NCI-H187 (cell line): ENCODE data around the gene TRDMT1.

Source experiments
- DNase-seq, 2 experiments: peaks; one replicate each; lab custom pipeline; 2025; lab: John Stamatoyannopoulos, UW

TRDMT1 gene

DNA sequence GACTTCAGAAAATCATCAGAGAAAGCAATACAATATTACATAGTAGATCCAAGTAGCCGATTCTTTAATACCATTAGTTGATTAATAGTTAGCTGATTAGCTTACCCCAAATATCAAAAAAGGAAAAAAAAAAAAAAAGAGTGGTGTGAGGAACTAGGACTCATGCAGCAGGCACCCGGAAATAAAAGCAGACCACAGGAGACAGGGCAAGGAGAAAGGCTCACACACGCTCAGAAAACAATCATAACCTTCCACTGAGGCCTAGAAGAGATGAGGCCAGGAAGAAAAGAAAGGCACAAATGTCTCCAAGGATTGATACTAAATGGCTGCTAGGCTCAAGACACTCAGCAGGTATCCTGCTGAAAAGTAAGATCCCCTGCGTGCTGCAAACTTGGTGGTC lies 25.9 kb downstream of the TRDMT1 start:
- no peak for DNase-seq

GRCh38 chr10:17174626-17175025 lies 26.8 kb downstream of the TRDMT1 start:
- DNase-seq: no peak

DNA sequence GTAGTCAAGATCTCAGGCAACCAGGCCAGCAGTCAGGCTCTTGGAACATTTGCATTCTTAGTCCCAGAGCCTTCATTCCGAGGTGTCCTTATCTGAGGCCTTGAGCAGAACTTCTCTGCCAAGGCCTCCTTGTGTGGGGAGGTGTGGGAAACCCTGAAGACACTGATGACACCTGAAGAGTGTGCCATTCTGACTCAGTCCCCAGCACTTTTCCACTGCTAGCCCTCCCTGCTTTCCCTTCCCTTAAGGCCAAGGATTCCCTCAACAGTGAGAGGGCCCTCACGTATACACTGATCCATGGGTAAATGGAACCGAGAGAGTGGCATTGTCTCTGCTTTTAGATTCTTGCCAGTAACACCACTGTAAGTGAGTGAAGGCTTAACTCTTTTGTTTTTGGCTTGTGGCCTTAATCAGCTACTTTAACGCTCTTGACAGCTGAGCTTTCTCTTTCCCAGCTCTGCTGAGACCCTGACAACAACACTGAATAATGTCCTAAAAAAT lies 30.3 kb downstream of the TRDMT1 start:
- no peak for DNase-seq

- no peak for DNase-seq
Measured at GRCh38 chr10:17169803-17170202, 31.7 kb downstream of the TRDMT1 start.

DNA sequence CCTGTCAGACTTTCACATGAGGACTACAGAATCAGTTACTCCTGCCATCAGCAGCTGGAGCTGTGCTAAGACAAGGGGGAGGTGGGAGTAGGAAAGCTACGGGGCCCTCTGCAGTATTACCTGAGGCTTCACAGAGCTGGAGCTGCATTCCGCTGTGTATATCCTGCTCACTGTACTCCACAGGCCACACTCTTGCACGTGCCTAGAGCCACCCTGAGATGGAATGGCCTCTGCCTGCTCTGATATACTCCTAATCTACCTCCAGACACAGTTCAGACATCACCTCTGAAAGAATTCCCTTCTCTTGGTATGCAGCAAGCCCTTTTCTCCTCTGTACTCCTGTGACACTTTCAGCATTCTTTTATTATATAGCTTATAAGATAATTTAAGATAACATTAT lies 34.8 kb downstream of the TRDMT1 start:
- no peak for DNase-seq

DNA sequence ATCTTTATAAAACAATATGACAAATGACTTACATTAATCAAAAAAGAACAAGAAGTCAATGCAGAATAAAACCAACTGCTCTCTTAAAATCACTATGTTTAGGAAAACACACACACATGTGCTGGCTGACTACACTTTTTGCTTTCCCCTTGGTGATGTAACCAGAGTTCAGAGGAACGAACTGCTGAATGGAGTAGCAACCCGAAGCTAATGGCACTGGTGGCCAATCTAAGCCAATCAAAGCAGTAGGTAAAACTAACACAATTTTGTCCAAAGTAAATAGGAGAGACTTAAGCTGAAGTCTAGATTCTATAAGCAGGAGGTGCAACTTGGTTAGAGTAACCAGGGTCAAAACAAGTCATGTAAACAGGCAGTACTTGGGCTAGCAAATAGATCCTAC lies 38.6 kb downstream of the TRDMT1 start:
- DNase-seq: no peak

DNA sequence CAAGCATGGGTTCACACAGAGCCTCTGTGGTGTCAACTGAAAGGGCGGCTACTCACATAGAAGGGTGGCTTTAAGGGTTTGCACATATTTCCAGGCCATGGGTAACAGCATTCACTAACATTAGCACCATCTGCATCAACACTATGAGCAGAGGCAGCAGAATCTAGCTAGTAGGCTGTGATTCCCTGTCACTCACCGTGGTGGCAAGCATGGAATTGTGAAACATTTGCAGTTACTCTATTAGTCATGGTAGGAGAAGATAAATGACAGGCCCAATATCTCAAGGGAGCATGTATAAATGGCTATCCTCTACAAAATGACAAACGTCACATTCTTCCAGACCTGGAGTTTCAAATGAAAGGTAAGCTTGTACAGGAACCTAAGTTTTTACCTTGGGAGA lies 39.7 kb downstream of the TRDMT1 start:
- no peak for DNase-seq

DNA sequence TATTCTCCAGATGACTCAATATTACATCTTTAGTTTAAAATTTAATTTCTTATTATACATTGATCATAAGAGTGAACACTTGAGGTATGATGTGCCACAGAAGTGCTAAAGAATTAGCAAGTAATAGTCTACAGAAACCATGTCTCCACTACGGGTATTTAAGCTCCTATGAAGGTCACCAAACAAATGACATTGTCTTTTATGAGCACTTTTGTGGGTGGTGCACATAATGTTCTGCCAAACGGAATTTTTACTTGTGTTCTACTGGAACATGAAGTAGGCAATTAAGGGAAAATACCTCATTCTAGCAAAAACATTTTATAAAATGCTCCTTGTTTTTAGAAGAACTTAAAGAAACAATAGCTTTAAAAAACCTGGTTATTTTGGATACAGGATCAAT lies 44.4 kb downstream of the TRDMT1 start:
- DNase-seq: no peak

DNA sequence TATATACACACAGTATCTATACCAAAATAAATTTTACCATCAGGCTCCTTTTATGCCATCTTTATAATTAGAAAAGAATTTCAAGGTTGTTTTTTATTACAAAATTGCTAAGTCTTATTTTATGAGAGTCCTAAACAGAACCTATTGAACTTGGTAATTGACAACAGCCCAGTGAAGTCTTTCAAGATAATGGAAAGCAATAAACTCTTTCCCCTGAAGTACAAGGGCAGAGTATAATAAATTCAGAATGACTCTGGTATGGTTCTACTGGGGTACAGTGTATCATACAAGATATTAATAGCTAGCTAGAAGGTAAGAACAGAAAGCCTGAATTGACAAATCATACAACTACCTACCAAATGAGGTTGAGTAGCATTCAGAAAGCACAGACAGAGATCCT lies 45.6 kb downstream of the TRDMT1 start:
- no peak for DNase-seq

DNA sequence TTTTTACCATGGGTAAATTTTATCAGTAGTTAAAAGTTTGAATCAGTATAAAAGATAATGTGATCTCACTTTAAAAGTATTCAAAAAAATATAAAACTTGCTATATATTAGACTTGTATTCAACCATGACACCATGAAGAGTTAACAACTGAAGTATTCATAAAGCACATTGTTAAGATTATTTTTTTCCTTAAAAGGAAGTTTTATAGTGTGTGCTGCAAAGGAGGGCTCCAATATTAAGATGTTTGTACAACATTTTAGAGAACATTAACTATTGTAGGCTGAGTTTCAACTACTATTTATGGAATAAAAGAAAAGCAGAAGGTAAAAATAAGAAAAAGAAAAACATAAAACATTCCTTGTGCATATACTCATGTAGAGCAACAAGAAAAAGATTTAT lies 47.4 kb downstream of the TRDMT1 start:
- no peak for DNase-seq

DNA sequence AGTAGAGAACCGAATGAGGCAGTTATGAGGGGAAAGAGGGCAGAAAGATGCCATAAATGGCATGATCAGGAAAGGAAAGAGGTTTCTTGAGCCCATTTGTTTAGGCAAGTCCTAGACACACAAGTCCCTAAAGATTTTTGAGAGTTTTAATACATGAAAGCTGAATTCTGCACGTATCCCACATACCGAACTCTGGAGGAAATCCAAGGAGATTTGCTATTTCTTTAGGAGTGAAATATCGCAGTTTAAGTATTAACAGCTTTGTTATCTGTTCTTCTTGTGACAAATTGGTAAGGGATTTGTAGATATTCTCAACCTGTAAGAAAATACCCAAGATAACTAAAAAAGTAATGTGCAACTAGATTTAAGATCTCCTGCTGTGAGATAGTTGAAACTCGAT lies 48.2 kb downstream of the TRDMT1 start:
- no peak for DNase-seq

DNA sequence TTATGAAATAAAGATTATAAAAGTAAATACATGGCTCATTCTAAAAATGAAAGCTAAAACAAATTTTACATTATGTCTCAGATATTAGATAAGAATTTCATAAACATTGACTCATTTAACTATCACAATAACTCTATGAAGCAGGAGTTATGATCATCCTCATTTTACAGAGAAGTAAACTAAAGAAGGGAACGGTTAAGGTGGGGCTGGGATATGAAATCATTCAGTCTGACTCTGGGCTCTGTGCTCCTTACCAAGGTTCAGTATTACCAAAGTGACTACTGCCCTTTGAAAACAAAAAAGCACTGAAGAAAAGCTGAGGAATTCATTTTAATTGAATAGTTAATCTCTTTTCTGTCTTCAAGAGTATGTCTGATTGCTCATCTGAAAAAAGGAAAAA lies 49.8 kb downstream of the TRDMT1 start:
- DNase-seq: no peak

- no peak for DNase-seq
Measured at GRCh38 chr10:17147884-17148489, 53.5 kb downstream of the TRDMT1 start.

DNA sequence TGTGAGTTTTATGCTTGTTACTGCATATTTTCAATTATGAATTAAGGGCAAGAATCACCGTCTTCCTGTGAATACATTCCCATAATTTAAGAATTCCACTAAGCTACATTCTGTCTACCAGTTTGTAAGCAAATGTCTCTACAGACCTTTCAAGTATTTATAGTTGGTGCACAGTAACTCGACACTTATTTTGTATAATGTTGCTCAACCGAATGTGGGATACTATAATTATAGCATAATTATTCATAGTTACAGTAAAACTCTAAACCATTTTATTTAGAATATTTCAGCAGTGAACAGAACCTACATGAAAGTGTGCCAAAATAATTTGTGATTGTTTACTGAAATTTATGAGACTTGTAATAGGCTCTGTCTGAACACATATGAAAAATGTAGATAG lies 54.6 kb downstream of the TRDMT1 start:
- no peak for DNase-seq

- DNase-seq: no peak
Measured at GRCh38 chr10:17145239-17145638, 56.2 kb downstream of the TRDMT1 start.

DNA sequence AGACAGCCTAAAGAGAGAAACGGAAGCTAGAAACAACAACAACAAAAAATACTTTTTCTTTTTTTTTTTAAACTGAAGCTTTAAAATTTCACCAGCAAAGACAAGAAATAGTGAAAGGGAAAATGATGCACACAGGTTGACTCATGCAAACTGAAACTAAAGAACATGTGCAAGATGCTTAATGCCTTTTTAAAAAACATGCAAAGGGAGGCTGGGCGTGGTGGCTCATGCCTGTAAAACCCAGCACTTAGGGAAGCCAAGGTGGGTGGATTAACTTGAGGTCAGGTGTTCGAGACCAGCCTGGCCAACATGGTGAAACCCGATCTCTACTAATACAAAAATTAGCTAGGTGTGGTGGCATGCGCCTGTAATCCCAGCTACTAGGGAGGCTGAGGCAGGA lies 56.7 kb downstream of the TRDMT1 start:
- no peak for DNase-seq

DNA sequence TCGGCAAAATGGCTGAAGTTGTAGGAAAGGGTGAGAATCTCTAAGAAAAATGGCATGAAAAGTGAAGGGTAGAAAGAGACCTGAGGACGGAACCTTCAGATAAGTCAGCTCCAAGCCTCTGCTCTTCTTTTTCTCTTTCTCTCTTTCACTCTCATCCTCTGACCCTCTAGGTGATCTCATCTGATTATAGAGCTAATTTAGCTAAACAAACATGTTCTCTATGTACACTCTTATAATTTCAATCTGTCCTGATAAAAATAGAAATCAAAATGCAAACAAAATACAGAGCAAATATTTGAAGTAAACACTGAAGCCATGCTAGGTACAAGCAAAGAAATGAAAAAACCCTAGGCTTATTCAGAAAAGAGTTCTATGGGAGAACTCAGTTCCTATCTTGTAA lies 57.4 kb downstream of the TRDMT1 start:
- no peak for DNase-seq

GRCh38 chr10:17143055-17143690 lies 58.3 kb downstream of the TRDMT1 start:
- DNase-seq: no peak

DNA sequence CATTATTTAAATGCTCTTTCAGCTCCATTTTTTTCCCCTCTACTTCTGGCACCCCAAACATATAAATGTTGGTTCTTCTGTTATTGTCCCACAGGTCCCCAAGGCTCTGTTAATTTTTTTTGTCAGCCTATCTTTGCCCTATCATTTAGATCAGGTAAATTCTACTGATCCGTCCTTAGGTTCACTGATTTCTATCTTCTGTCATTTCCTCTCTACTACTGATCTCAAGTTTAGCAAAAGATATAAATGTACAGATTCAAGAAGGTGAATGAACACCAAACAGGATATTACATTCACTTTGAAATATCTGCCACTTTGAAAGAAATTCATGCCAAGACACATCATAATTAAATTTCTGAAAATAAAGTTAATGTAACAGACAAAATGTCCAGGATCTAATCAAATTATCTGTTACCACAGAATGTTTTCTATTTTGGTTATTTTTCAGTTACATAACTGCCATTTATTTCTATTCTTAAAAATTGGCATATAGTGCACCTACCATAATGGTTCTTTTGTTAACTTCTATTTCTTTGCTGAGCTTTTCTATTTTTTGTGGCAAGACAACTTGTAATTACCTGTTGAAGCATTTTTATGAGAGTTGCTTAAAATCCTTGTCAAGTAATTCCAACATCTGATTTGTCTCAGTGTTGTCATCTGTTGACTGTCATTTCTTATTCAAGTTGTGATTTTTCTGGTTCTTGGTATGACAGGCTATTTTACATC lies 59.8 kb downstream of the TRDMT1 start:
- no peak for DNase-seq

- no peak for DNase-seq
Measured at GRCh38 chr10:17140386-17140761, 61.1 kb downstream of the TRDMT1 start.

GRCh38 chr10:17138460-17139042 lies 62.9 kb downstream of the TRDMT1 start:
- DNase-seq: no peak

GRCh38 chr10:17134737-17135260 lies 66.7 kb downstream of the TRDMT1 start:
- DNase-seq: no peak

GRCh38 chr10:17134282-17134681 lies 67.2 kb downstream of the TRDMT1 start:
- DNase-seq: no peak
